PC-3 (cell line): ENCODE measurements around the gene SUSD4. TPM values are rescaled to one million over a fixed set of nuclear protein-coding genes. Genes with fewer than 3 reads are reported as not detected.

Experiments used
- ATAC-seq: fragments of 200-7000 bp; cut with Tn5 transposase; 2 replicates; pipeline ENCODE4 v1.9.1; 2020; ENCODE audit warnings: mild to moderate bottlenecking, moderate library complexity
- BruUV-seq: library from RNA; stranded (reverse); fragments of 400-500 nt; replicated peaks from 2 replicates; lab custom pipeline; 2021; lab: Mats Ljungman, UMichigan
- CTCF ChIA-PET: fragments of 300-600 bp; sonication (Branson Sonifier 250); formaldehyde crosslinking; loops from one replicate; lab custom pipeline; 2022; ENCODE audit warnings: antibody characterized with exemption; lab: Charles Lee
- POLR2A ChIA-PET: fragments of 300-600 bp; sonication (Branson Sonifier 250); formaldehyde crosslinking; loops from one replicate; lab custom pipeline; 2022; ENCODE audit warnings: antibody characterized with exemption; ENCODE audit not compliant: unreplicated experiment; lab: Charles Lee
- DNase-seq: peaks from one replicate; pipeline ENCODE4 v3.0.0-alpha.2; 2015
- H2AFZ ChIP-seq: fragments of 300-600 bp; sonication (generic); 2 replicates; pipeline ENCODE4 v1.6.0; 2016; ENCODE audit warnings: antibody characterized with exemption, low read length
- H3F3A ChIP-seq: fragments of 300-600 bp; sonication (generic); one replicate; pipeline ENCODE4 v1.6.0; 2017; ENCODE audit warnings: antibody characterized with exemption, low read length, control low read depth, mild to moderate bottlenecking; ENCODE audit not compliant: unreplicated experiment
- H3K27ac ChIP-seq: fragments of 300-600 bp; sonication (generic); 2 replicates; pipeline ENCODE4 v1.5.1; 2016; ENCODE audit warnings: mild to moderate bottlenecking, low read length
- H3K27me3 ChIP-seq: fragments of 300-600 bp; sonication (generic); 2 replicates; pipeline ENCODE4 v1.6.1; 2016; ENCODE audit warnings: low read length, mixed read lengths
- H3K36me3 ChIP-seq: fragments of 300-600 bp; sonication (generic); 2 replicates; pipeline ENCODE4 v1.6.1; 2016; ENCODE audit warnings: low read depth, mixed run types, low read length, mixed read lengths
- H3K4me1 ChIP-seq: fragments of 300-600 bp; sonication (generic); 2 replicates; pipeline ENCODE4 v1.5.1; 2016; ENCODE audit warnings: low read length; ENCODE audit not compliant: insufficient read depth
- H3K4me2 ChIP-seq: fragments of 300-600 bp; sonication (generic); 2 replicates; pipeline ENCODE4 v1.6.0; 2016; ENCODE audit warnings: low read length
- H3K4me3 ChIP-seq: fragments of 300-600 bp; sonication (generic); 2 replicates; pipeline ENCODE4 v1.5.1; 2016; ENCODE audit warnings: mild to moderate bottlenecking, low read length, mixed read lengths
- H3K79me2 ChIP-seq: fragments of 300-600 bp; sonication (generic); 2 replicates; pipeline ENCODE4 v1.6.1; 2017; ENCODE audit warnings: low read length, mixed read lengths
- H3K9ac ChIP-seq: fragments of 300-600 bp; sonication (generic); 2 replicates; pipeline ENCODE4 v1.6.0; 2016; ENCODE audit warnings: mild to moderate bottlenecking, low read length
- H3K9me2 ChIP-seq: fragments of 300-600 bp; sonication (generic); replicated peaks from 2 replicates; pipeline ENCODE4 v1.6.1; 2016; ENCODE audit warnings: mixed run types, low read length, mixed read lengths
- H3K9me3 ChIP-seq: fragments of 300-600 bp; sonication (generic); 2 replicates; pipeline ENCODE4 v1.6.1; 2016; ENCODE audit warnings: low read length, mixed read lengths
- H4K20me1 ChIP-seq: fragments of 300-600 bp; sonication (generic); 2 replicates; pipeline ENCODE4 v1.6.1; 2016; ENCODE audit warnings: low read length, mixed read lengths
- EZH2 ChIP-seq: fragments of 300-600 bp; sonication (generic); IDR thresholded peaks from one replicate; pipeline ENCODE4 v1.6.1; 2017; ENCODE audit warnings: antibody characterized with exemption, mild to moderate bottlenecking, low read length; ENCODE audit not compliant: unreplicated experiment
- EZH2phosphoT487 ChIP-seq: fragments of 300-600 bp; sonication (generic); IDR thresholded peaks from 2 replicates; pipeline ENCODE4 v1.6.1; 2018; ENCODE audit warnings: mild to moderate bottlenecking, antibody characterized with exemption, low read length, borderline replicate concordance
- intact Hi-C: fragments of 100-400 bp; cut with micrococcal nuclease; formaldehyde crosslinking; loops from 2 replicates; pipeline ENCODE4 v1.9.0; 2023
- total RNA-seq: library from RNA; depleted of rRNA; stranded (reverse); fragments of >200 nt; gene quantifications from 2 replicates; pipeline ENCODE4 v1.2.3, GENCODE V29; 2014
- TF ChIP-seq, protein P1 (sequence below): fragments of 300-600 bp; sonication (generic); conservative IDR thresholded peaks from 2 replicates; pipeline ENCODE4 v1.5.1; 2017; ENCODE audit warnings: antibody characterized with exemption, low read depth, mild to moderate bottlenecking, low read length

The SUSD4 gene
- total RNA-seq, 1 experiment from 2014 or later: 5.2 TPM

DNA sequence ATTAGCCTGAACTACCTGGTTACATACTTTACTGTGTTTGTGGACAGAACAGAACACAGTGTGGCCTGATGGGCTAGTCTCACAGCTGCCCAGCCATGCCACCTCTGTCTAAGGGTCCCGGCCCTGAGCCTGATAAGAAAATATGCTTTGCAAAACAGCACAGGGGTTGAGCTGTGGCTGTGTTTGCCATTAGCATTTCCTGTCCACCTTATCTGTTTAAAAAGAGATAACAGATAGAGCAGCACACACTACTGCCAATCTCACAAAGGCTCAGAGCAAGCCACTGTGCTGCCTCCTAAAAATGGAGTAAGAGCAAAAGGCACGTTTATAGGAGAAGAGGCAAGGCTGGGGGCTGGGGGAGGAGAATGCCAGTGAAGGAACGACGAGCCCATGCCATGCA is 95.0 kb downstream of the SUSD4 start:
- ATAC-seq (no peak), DNase-seq (no peak)
- no peaks in the 10 kb centered on the region for H3F3A ChIP-seq
- H3K79me2 ChIP-seq: no peaks in the 10 kb centered on the region
- intact Hi-C loops: no loop called here
- no peak overlapping the region for H3K4me3 ChIP-seq
- no peaks in the 10 kb centered on the region for H3K36me3 ChIP-seq
- no peak overlapping the region for H2AFZ ChIP-seq
- H3K27me3 ChIP-seq: peaks cover 72% of the 10 kb centered on the region
- no peaks in the 10 kb centered on the region for H3K9me2 ChIP-seq
- ChIA-PET POLR2A (no interaction called here), CTCF (no interaction called here)
- no peaks in the 10 kb centered on the region for H3K9me3 ChIP-seq
- H3K4me1 ChIP-seq: no peaks in the 10 kb centered on the region
- no peak for TF ChIP-seq EZH2
- BruUV-seq: no TSS peak
- H3K9ac ChIP-seq: no peak overlapping the region
- H4K20me1 ChIP-seq: no peaks in the 10 kb centered on the region
- H3K4me2 ChIP-seq: no peak overlapping the region
- no peak overlapping the region for H3K27ac ChIP-seq

DNA sequence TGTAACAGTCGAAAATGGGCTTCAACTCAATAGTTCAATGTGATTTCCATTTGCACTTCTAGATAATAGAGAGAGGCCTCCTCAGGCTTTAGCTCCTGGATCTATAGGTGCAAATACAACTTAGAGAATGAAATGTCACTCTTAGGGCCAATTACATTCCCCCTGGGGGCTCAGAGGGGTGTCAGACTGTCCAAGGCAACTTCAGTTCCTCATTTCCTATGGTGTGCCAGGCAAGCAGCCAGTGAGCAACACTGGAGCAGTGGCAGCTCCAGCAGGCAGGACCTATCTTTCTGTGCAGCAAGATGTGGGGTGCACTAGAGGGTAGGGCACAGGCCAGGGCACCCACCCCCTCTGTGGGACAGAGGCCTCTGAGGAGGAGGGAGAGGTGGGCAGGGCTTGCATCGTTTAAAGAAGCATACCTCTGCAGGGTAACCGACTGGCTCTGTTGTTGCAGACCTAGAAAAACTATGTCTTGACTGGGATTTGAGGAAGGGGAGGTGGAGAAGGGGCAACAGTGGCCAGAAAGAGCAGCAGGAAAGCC is 97.3 kb downstream of the SUSD4 start:
- TF ChIP-seq EZH2 (no peak), EZH2phosphoT487 (no peak)
- TF ChIP-seq, protein P1, sequence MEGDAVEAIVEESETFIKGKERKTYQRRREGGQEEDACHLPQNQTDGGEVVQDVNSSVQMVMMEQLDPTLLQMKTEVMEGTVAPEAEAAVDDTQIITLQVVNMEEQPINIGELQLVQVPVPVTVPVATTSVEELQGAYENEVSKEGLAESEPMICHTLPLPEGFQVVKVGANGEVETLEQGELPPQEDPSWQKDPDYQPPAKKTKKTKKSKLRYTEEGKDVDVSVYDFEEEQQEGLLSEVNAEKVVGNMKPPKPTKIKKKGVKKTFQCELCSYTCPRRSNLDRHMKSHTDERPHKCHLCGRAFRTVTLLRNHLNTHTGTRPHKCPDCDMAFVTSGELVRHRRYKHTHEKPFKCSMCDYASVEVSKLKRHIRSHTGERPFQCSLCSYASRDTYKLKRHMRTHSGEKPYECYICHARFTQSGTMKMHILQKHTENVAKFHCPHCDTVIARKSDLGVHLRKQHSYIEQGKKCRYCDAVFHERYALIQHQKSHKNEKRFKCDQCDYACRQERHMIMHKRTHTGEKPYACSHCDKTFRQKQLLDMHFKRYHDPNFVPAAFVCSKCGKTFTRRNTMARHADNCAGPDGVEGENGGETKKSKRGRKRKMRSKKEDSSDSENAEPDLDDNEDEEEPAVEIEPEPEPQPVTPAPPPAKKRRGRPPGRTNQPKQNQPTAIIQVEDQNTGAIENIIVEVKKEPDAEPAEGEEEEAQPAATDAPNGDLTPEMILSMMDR: no peak
- ATAC-seq: no peak
- Histone ChIP-seq H3K4me2 (no peak overlapping the region), H3K79me2 (no peaks in the 10 kb centered on the region), H4K20me1 (no peaks in the 10 kb centered on the region), H3K9ac (no peak overlapping the region), H3K4me3 (no peak overlapping the region), H3K36me3 (no peaks in the 10 kb centered on the region), H3K27me3 (peaks cover 88% of the 10 kb centered on the region), H3F3A (no peaks in the 10 kb centered on the region), H3K9me3 (no peaks in the 10 kb centered on the region), H3K4me1 (no peaks in the 10 kb centered on the region), H2AFZ (no peak overlapping the region), H3K27ac (no peak overlapping the region), H3K9me2 (no peaks in the 10 kb centered on the region)
- BruUV-seq: no TSS peak
- ChIA-PET CTCF (no interaction called here), POLR2A (no interaction called here)
- intact Hi-C loops: no loop called here
- DNase-seq: no peak

DNA sequence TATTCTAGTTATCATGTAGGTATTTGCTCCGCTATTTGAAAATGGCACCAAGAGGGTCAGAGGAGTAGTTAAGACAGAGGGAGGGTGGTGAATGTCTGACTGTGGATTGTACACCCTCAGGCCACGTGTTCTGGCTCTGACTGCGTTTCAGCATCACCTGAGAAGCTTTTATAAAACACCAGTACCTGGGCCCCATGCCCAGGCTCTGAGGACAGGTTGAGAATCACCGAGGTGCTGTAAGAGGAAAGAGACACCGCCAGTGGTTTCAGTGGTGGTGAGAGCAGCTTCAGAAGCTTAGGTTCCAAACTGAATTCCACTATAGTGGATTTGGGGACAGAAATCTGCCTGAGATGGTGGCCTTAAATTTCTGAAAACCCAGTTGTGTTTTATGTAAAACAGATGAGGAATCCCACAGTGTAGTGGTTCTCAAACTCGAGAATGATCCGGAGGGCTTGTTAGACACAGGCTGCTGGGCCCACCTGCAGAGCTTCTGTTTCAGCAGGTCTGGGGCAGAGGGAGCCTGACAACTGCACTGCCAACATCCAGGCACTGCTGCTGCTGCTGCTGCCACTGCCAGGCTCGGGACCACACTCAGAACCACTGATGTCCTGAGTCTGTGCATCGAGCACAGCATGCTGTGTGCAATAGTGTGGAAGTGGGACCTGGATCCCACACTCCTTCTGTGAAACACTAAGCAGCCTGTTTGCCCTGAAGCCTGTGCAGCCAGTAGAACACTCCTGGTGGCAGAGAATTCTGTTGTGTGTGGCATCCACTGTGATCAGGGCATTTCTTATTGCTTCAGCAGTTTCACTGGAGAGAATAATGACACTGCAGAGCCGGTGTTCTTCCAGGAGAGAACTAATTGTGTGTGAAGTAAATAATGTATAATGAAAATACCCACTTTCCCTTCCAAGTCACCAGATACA is 98.7 kb downstream of the SUSD4 start:
- intact Hi-C loops: no loop called here
- no peak for ATAC-seq

More for the DNA sequence above, 98.7 kb downstream of the SUSD4 start:
- Histone ChIP-seq H3F3A (no peaks in the 10 kb centered on the region), H3K9me2 (no peaks in the 10 kb centered on the region), H3K27ac (no peak overlapping the region), H3K4me1 (no peaks in the 10 kb centered on the region), H3K4me3 (no peak overlapping the region), H3K4me2 (no peak overlapping the region), H2AFZ (no peak overlapping the region), H3K9ac (no peak overlapping the region), H3K27me3 (peaks cover 80% of the 10 kb centered on the region), H4K20me1 (no peaks in the 10 kb centered on the region), H3K36me3 (no peaks in the 10 kb centered on the region), H3K79me2 (no peaks in the 10 kb centered on the region), H3K9me3 (no peaks in the 10 kb centered on the region)
- TF ChIP-seq EZH2phosphoT487 (no peak), EZH2 (no peak)
- TF ChIP-seq, protein P1: no peak
- no TSS peak for BruUV-seq
- POLR2A ChIA-PET: no interaction called here
- CTCF ChIA-PET: no interaction called here
- no peak for DNase-seq
